T-helper 2 cell (primary cell): ENCODE results near the gene KLK12.
A peak's percentile ranks its signal among the peaks of the same experiment; 100 is the strongest.
"Not testable (repeated sequence)": the region's sequence is repeated elsewhere in the genome, so short reads cannot be mapped to it uniquely, and the experiment has no call there.

Experiments used
- DNase-seq, 5 experiments: peaks; one replicate each; pipeline versions ENCODE4 v3.0.0 to v3.0.0-alpha.2; 2012 to 2022

Gene KLK12

GRCh38 chr19:51014242-51014641, 20.6 kb downstream of the KLK12 start:
- peak in 1 of 5 experiments; percentile 13 for DNase-seq

- no peak for DNase-seq
Observed at GRCh38 chr19:51012661-51013190, 22.1 kb downstream of the KLK12 start.

DNA sequence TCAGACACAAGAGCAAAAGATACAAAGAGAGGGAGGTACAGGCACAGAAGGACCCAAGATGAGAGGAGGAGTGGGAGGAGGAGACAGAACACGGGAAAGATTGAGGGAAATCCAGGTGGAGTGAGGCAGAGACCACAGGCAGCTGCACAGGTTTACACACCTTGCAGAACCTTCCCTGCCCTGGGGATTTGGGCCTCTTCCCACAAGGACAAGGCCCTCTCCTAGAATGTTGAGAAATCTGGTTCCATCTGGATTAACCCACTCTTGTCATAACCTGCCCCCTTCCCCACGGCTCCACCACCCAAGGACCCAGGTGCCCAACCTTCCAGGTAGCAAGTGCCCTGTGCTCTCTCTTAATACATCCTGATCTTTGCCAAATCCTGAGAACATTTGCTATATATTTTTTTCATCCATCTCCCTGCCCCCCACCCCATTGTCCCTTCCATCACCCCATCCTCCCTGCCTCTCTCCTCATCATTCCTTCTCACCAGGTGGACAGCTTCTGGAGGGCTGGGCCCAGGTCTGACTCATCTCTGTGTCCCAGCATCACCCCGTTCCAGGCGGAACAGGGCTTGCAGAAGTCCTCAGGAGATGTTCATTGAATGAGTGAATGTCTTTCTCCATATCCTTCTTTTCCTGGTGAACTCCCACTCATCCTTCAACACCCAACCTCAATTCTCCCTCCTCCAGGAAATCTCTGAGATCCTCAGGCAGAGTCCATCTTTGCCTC, 24.6 kb downstream of the KLK12 start:
- no peak for DNase-seq

- DNase-seq = no peak
Observed at GRCh38 chr19:51009061-51009891, 25.5 kb downstream of the KLK12 start.

DNA sequence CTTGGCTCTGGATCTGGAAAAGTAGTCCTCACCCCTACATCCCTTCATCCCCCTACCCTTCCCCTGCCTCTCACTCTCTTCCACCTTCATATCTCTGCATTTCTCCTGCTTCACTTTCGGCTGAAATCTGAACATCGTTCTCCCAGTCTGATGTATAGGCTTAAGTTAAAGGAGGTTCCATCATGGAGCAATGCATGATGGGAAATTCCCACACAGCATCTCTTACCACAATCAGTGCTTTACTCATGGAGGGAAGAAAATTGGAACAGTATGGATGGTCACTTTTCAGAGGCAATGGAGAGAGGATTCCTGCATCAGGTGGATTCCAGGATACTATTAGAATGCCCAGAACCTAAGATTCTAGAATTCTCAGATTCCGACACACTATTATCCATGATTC, 27.3 kb downstream of the KLK12 start:
- no peak for DNase-seq

DNA sequence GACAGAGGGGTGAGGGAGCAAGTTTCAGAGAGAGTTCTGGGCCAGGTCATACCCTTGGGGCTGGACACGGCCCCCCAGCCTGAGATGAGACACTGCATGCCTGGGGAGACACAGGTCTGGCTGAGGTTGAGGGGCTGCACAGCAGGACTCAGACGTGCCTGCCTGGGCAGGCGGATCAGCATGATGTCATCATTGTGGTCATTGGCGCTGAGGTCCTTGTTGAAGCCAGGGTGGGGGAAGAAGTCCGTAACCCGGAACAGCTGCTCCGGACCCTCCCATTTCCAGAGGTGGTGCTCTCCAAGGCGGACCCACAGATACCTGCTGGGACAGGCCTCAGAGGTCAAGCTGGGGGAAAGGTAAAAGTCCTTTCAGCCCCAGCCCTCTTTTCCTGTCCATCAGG, 28.4 kb downstream of the KLK12 start:
- no peak for DNase-seq

GRCh38 chr19:51005248-51005647, 29.6 kb downstream of the KLK12 start:
- DNase-seq = no peak

DNA sequence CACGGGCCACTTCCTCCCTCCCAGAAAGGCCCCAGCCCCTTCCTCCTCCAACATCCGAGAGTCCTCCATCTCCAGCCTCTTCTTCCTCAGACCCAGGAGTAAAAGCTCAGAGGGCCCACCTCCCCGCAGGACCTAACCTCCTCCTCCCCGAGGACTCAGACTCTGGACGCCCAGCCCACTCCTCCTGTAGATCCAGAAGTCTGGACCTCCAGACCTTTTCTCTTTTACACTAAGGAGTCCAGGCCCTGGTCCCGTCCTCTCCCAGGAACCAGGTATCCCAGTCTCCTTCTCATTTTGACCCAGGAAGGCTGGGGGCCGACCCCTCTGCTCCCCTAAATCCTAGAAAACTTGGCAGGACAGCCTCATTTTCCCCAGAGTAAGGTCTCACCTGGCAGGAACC, 31.5 kb downstream of the KLK12 start:
- no peak for DNase-seq

GRCh38 chr19:51002542-51003311, 32.1 kb downstream of the KLK12 start:
- DNase-seq = peak in 1 of 5 experiments; percentile 15

DNA sequence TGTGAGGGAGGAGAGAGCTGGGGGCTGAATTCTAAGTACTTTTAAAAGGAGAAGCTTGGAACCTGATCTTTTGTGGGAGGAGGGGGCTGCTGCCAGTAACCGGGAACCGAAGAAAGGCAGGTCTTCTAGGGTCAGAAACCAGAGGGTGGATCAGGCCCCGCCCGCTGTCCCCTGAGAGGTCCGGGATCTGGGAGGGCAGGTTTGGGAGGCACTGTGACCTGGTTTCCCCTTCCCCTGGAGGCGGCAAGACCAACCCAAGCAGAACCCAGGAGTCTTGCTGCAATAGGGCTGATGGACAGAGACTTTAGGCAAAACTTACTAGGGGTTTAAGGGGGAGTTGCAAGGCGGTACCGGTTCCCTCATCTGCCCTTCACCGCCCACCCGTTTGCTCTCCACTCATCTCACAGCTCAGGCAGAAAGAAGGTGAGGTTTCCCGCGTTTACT, 32.7 kb downstream of the KLK12 start:
- DNase-seq = no peak

GRCh38 chr19:51001515-51001914, 33.3 kb downstream of the KLK12 start, which contains the start of gene KLK8:
Gene KLK8 (minus strand): TSS chr19:51001604. CDS start chr19:51001167, 437 bp downstream.
- no peak for DNase-seq

- DNase-seq = no peak
Observed at GRCh38 chr19:51000981-51001380, 33.8 kb downstream of the KLK12 start.

DNA sequence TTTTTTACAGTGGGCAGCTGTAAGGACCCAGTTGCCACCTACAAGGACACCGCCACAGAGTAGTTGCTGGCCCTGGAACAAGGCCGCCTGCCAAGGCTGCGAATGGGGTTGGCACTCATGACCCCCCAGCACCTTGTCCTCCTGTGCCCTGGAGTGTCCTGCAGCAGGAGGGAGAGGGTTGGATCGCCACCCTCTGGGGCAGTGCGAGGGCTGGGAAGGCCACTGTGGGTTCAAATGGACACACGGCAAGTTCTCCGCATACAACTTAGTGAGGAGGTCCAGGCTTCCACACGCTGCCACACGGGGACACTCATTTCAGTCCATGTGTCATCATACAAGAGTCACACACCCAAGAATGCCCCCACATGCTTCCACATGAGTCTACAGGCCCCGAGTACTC, 34.4 kb downstream of the KLK12 start:
- no peak for DNase-seq

DNA sequence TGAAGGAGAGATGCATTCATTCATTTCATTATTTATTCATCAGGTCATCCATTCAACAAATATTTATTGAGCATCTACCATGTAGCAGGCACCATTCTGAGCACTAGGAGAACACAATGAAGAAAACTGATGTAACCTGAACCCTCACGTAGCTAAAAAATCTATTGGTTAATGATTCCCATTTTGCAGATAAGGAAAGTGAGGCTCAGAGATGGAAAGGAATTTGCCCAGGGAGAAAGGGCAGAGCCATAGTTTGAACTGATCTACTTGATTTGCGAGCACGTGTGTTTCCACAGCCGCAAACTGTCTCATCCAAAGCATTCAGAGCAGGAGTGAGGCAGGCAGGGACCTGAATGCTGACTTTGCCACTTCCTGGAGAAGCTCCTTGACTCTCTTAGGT, 36.1 kb downstream of the KLK12 start:
- no peak for DNase-seq

- no peak for DNase-seq
Observed at GRCh38 chr19:50998061-50998460, 36.7 kb downstream of the KLK12 start.

DNA sequence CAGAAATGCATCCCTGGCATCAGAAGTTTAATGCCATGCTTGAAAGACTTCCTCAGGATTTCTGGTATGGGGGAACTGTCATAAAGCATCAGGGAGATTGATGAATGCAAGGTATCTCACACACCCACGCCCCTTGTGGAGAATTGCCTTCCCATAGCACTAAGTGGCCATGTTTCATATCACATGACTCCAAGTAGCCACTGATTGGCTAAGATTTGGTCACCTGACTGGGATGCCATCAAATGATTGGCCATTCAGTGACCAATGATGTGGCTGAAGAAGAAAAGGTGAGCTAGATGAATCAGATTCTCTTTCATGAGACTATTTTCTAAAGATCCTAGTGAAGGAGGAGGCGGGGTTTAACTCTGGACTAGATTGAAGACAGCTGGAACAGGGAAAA, 40.7 kb downstream of the KLK12 start:
- DNase-seq = no peak

- no peak for DNase-seq
Observed at GRCh38 chr19:50992666-50993035, 42.2 kb downstream of the KLK12 start.

GRCh38 chr19:50984416-50984815, 50.4 kb downstream of the KLK12 start:
- not testable (repeated sequence) for DNase-seq

- DNase-seq = no peak
Observed at GRCh38 chr19:50983625-50984292, 51.0 kb downstream of the KLK12 start, which contains the start of gene KLK7. Gene KLK7 (minus strand): TSS chr19:50983917. CDS start chr19:50982399, 1,518 bp downstream.

- DNase-seq = no peak
Observed at GRCh38 chr19:50982186-50982585, 52.6 kb downstream of the KLK12 start.

GRCh38 chr19:50981587-50982146, 53.1 kb downstream of the KLK12 start:
- no peak for DNase-seq

- DNase-seq = no peak
Observed at GRCh38 chr19:50980208-50980607, 54.6 kb downstream of the KLK12 start.
